HEK293T (cell line): ENCODE measurements around the gene C2CD5.

Experiments
- BHLHE40 ChIP-seq: fragments of 450-650 bp; IDR thresholded peaks from 2 replicates; pipeline ENCODE4 v1.6.1; 2016; ENCODE audit warnings: mild to moderate bottlenecking, moderate library complexity, borderline replicate concordance
- FOXM1 ChIP-seq: fragments of 450-650 bp; IDR thresholded peaks from 2 replicates; pipeline ENCODE4 v1.6.1; 2017; ENCODE audit warnings: mild to moderate bottlenecking, borderline replicate concordance
- HDGF ChIP-seq: fragments of 450-650 bp; IDR thresholded peaks from 2 replicates; pipeline ENCODE4 v1.6.1; 2017; ENCODE audit warnings: antibody characterized with exemption, borderline replicate concordance
- SUZ12 ChIP-seq: fragments of 450-650 bp; IDR thresholded peaks from 2 replicates; pipeline ENCODE4 v1.6.1; 2016; ENCODE audit warnings: mild to moderate bottlenecking
- TARDBP ChIP-seq: fragments of 450-650 bp; IDR thresholded peaks from 2 replicates; pipeline ENCODE4 v1.6.1; 2016
- ZNF384 ChIP-seq: fragments of 450-650 bp; IDR thresholded peaks from 2 replicates; pipeline ENCODE4 v1.6.1; 2016

GRCh38 chr12:22408610-22409376, 135.5 kb downstream of the C2CD5 start:
- no peak for TF ChIP-seq TARDBP
- no peak for TF ChIP-seq ZNF384
- no peak for TF ChIP-seq HDGF
- no peak for TF ChIP-seq FOXM1
- no peak for TF ChIP-seq SUZ12
- no peak for TF ChIP-seq BHLHE40
